GM18517 (cell line): ENCODE measurements around the gene CALY.

Source experiments
- ATAC-seq: cut with Tn5 transposase; IDR thresholded peaks from one replicate; pipeline ENCODE4 v1.9.1; 2021; ENCODE audit warnings: mild to moderate bottlenecking, moderate library complexity; ENCODE audit not compliant: unreplicated experiment

CALY gene

GRCh38 chr10:133274751-133275683 is 61.7 kb downstream of the CALY start:
- peak; percentile 45 for ATAC-seq
